ENCODE data around the gene ZNF292. TPM values are rescaled to one million over a fixed set of nuclear protein-coding genes. Genes with fewer than 3 reads are reported as not detected.

ZNF292 gene
- total RNA-seq, 1 donor from 2014 or later, result 43.1 TPM

DNA sequence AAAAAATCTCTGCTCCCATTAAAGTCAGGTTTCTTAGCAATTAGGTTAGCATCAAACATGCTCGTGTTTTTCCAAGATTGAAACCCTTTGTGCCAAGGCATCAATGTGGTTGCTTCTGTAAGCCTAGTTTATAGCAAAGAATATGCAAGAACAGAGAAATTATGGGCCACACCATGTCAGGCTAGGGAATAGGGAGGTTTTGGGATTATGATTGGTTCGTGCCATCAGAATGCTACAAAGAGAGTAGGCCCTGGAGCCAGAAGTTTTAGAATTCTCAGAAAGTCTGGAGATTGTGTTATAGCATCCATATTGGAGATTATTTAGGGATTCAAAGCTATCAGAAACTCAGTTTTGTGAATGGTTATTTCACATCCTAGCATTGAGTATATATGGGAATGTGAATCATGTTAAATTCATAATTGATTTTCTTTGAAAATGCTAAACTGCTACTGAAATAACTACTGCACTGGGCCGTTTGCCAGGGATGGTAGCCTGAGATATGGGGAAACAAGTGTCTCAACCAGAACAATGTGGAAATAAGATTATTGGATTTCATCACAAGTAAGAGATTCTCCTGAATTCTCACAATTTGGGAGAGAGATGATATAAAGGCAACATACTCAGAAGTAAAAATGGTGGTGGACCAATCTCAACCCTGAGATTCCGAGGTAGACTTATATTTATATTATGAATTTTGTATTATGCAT, 45.3 kb downstream of the ZNF292 start:
- DNase-seq, result no peak
- no peaks in the 10 kb centered on the region for H3K9me3 ChIP-seq
- intact Hi-C loops (cut with DNase I), result no loop called here
- H3K27ac ChIP-seq, result no peak overlapping the region
- no peak overlapping the region for H3K4me3 ChIP-seq
- no peaks in the 10 kb centered on the region for H3K27me3 ChIP-seq (ENCODE audit: low read depth)
- H3K4me1 ChIP-seq, result peaks cover 13% of the 10 kb centered on the region
- TF ChIP-seq, protein P1, sequence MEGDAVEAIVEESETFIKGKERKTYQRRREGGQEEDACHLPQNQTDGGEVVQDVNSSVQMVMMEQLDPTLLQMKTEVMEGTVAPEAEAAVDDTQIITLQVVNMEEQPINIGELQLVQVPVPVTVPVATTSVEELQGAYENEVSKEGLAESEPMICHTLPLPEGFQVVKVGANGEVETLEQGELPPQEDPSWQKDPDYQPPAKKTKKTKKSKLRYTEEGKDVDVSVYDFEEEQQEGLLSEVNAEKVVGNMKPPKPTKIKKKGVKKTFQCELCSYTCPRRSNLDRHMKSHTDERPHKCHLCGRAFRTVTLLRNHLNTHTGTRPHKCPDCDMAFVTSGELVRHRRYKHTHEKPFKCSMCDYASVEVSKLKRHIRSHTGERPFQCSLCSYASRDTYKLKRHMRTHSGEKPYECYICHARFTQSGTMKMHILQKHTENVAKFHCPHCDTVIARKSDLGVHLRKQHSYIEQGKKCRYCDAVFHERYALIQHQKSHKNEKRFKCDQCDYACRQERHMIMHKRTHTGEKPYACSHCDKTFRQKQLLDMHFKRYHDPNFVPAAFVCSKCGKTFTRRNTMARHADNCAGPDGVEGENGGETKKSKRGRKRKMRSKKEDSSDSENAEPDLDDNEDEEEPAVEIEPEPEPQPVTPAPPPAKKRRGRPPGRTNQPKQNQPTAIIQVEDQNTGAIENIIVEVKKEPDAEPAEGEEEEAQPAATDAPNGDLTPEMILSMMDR (IDR thresholded peaks at IDR 0.05), result no peak
- ATAC-seq, result no peak
- no peaks in the 10 kb centered on the region for H3K36me3 ChIP-seq

DNA sequence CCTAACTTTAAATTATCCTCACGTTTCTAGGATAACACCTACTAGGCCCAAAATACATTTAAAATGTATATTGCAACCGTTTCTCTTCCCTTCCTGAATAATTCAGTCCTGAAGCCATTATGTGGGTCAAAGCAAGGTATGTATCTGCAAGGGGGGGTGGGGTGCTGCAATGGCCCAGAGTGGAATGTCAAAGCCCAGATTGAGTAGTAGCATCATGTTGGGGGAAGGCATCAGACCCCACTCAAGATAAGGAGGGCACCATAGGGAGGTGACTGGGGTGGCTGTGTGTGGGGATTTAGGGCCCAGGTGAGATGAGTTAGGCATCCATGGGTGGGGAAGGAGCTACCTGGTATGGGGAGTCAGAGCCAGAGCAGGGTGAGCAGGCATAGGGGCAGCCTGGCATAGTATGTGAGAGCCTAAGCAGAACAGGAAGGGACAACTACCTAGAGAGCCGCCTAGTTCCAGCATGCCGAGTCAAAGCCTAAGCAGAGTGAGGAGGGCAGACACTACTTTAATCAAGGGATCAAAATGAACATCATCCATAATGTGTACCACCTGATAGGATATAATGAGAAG, 48.2 kb downstream of the ZNF292 start:
- Histone ChIP-seq H3K36me3 (no peaks in the 10 kb centered on the region), H3K27me3 (ENCODE audit: low read depth) (no peaks in the 10 kb centered on the region), H3K4me3 (no peak overlapping the region), H3K27ac (no peak overlapping the region), H3K9me3 (no peaks in the 10 kb centered on the region), H3K4me1 (peaks cover 13% of the 10 kb centered on the region)
- TF ChIP-seq, protein P1 (IDR thresholded peaks at IDR 0.05), result no peak
- DNase-seq (no peak), ATAC-seq (peak in 1 of 2 donors; percentile 39)
- intact Hi-C loops (cut with DNase I), result no loop called here

DNA sequence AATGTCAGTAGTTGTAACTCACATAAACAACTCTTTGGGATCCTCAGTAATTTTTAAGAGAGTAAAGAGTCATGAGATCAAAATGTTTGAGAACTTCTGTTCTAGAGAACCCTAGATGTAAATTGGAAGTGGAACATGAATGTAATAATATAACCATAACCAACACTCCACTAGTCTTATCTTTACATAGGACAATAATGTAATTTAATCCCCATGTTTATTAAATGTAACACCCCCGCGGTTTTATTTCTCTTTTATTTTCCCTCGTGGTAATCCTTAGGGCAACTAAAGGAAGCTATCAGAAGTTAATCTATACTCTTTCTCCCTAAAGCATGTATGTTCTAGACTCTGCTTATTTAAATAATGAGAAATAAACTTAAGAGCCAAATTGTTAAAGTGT, 54.4 kb downstream of the ZNF292 start:
- H3K9me3 ChIP-seq, result no peaks in the 10 kb centered on the region
- H3K4me1 ChIP-seq, result no peaks in the 10 kb centered on the region
- H3K36me3 ChIP-seq, result no peaks in the 10 kb centered on the region
- intact Hi-C loops (cut with DNase I), result no loop called here
- H3K27ac ChIP-seq, result no peak overlapping the region
- no peak overlapping the region for H3K4me3 ChIP-seq
- DNase-seq (no peak), ATAC-seq (no peak)
- no peaks in the 10 kb centered on the region for H3K27me3 ChIP-seq (ENCODE audit: low read depth)
- TF ChIP-seq, protein P1 (IDR thresholded peaks at IDR 0.05), result no peak

DNA sequence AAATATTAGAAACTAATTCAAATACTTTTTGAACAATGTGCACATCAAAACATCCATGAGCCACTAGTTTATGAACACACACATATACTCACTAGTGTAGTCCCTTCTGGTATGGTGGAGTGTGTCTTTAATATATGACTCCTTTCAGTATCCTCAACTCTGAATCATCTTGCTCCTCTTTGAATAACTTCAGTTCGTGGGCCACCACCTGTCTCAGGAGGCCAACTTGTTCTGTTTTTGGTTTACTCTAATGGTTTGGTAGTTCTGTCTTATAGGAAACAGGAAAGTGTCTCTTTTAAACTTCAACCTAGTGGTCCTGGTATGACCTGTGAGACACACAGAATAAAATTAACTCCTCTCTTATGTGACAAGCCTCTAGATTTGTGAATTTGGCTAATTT, 55.6 kb downstream of the ZNF292 start:
- Histone ChIP-seq H3K9me3 (no peaks in the 10 kb centered on the region), H3K27ac (no peak overlapping the region), H3K27me3 (ENCODE audit: low read depth) (no peaks in the 10 kb centered on the region), H3K4me1 (no peaks in the 10 kb centered on the region), H3K36me3 (no peaks in the 10 kb centered on the region), H3K4me3 (no peak overlapping the region)
- intact Hi-C loops (cut with DNase I), result no loop called here
- DNase-seq (no peak), ATAC-seq (no peak)
- TF ChIP-seq, protein P1 (IDR thresholded peaks at IDR 0.05), result no peak

DNA sequence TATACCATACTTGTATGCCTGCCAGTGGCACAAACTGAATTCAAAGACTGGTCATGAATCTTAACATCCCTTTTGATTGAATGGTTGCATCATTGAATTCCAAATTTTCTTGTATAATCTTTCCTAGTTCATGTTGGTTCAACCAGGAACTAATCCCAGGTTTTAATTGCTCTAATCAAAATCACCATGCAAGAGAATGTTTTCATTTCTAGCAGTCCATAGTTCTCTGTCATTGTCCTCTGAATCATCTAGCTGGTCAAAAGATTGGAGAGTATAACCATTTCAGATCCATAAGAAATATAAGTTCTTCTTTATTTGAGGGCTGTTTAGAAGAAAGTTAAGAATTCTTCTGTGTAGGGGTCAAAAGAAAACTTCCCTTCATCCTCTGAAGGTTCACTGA, 57.2 kb downstream of the ZNF292 start:
- H3K9me3 ChIP-seq, result no peaks in the 10 kb centered on the region
- no peak for DNase-seq
- no peaks in the 10 kb centered on the region for H3K27me3 ChIP-seq (ENCODE audit: low read depth)
- H3K4me3 ChIP-seq, result no peak overlapping the region
- ATAC-seq, result no peak
- H3K36me3 ChIP-seq, result peaks cover 15% of the 10 kb centered on the region
- intact Hi-C loops (cut with DNase I), result no loop called here
- TF ChIP-seq, protein P1 (IDR thresholded peaks at IDR 0.05), result no peak
- H3K27ac ChIP-seq, result no peak overlapping the region
- no peaks in the 10 kb centered on the region for H3K4me1 ChIP-seq
